HCT116 (cell line): ENCODE measurements around the gene CCDC137. TPM values are rescaled to one million over a fixed set of nuclear protein-coding genes. Genes with fewer than 3 reads are reported as not detected.

Experiments used
- ATAC-seq: fragments of 200-7000 bp; cut with Tn5 transposase; 2 replicates; pipeline ENCODE4 v1.9.1; 2020; ENCODE audit warnings: mild to moderate bottlenecking, moderate library complexity
- BruUV-seq: library from RNA; stranded (reverse); fragments of 400-500 nt; replicated peaks from 2 replicates; lab custom pipeline; 2021; lab: Mats Ljungman, UMichigan
- CTCF ChIA-PET: fragments of 300-600 bp; sonication (Branson Sonifier 250); formaldehyde crosslinking; loops from one replicate; lab custom pipeline; 2021; ENCODE audit warnings: antibody characterized with exemption; lab: Charles Lee
- POLR2A ChIA-PET: fragments of 300-600, 350-600 bp; sonication (Branson Sonifier 250); formaldehyde crosslinking; loops from one replicate; lab custom pipeline; 2021; ENCODE audit warnings: antibody characterized with exemption; lab: Charles Lee
- RAD21 ChIA-PET, 2 experiments: fragments of 300-600 bp; sonication (Branson Sonifier 250); formaldehyde crosslinking; loops; one replicate each; lab custom pipeline; 2023; ENCODE audit warnings: low total read pairs in 2 of 2; ENCODE audit not compliant: uncharacterized antibody in 2 of 2, unreplicated experiment in 2 of 2, low non-redundant PET in 1 of 2; lab: Charles Lee
- DNase-seq: peaks from one replicate; pipeline ENCODE4 v3.0.0-alpha.2; 2010; ENCODE audit warnings: low read depth, low spot score
- H2AFZ ChIP-seq: fragments of 200-600 bp; shearing (Covaris generic), sonication (generic); 2 replicates; pipeline ENCODE4 v1.6.1; 2017; ENCODE audit warnings: low read depth, mixed run types, mixed read lengths, antibody characterized with exemption, low read length; ENCODE audit not compliant: poor library complexity, severe bottlenecking
- H3K27ac ChIP-seq: 2 replicates; pipeline ENCODE4 v1.5.1; 2012; ENCODE audit warnings: low read depth, low read length
- H3K27me3 ChIP-seq: fragments of 200-600 bp; sonication (generic); 2 replicates; pipeline ENCODE4 v1.6.1; 2016; ENCODE audit warnings: mixed run types, low read length, mixed read lengths; ENCODE audit not compliant: insufficient read depth
- H3K36me3 ChIP-seq, 2 experiments: fragments of 200-500 bp in 1 of 2; fragments of 200-600 bp in 1 of 2; sonication (Bioruptor generic) in 1 of 2; sonication (generic) in 1 of 2; 2 replicates each; pipeline versions ENCODE4 v1.5.1 to v1.6.1; 2014 to 2016; ENCODE audit warnings: low read length in 2 of 2, inconsistent platforms in 1 of 2, mixed read lengths in 1 of 2, mixed run types in 1 of 2; ENCODE audit not compliant: insufficient read depth in 2 of 2, control insufficient read depth in 1 of 2
- H3K4me1 ChIP-seq, 2 experiments: fragments of 200-600 bp in 1 of 2; sonication (generic) in 1 of 2; 2 replicates each; pipeline versions ENCODE4 v1.5.1 to v1.6.1; 2012 to 2017; ENCODE audit warnings: low read length in 2 of 2, inconsistent platforms in 1 of 2, mild to moderate bottlenecking in 1 of 2, mixed read lengths in 1 of 2, mixed run types in 1 of 2, moderate library complexity in 1 of 2; ENCODE audit not compliant: insufficient read depth in 2 of 2, control insufficient read depth in 1 of 2
- H3K4me2 ChIP-seq: fragments of 200-600 bp; sonication (generic); 2 replicates; pipeline ENCODE4 v1.6.1; 2017; ENCODE audit warnings: mixed run types, low read length, mixed read lengths
- H3K4me3 ChIP-seq, 2 experiments: fragments of 200-600 bp in 1 of 2; sonication (generic) in 1 of 2; replicated peaks in 1 of 2; 2 replicates each; pipeline ENCODE4 v1.5.1; 2011 to 2016; ENCODE audit warnings: low read length in 2 of 2, control low read depth in 1 of 2, low read depth in 1 of 2, mild to moderate bottlenecking in 1 of 2, mixed read lengths in 1 of 2, mixed run types in 1 of 2
- H3K79me2 ChIP-seq: fragments of 200-600 bp; sonication (generic); 2 replicates; pipeline ENCODE4 v1.6.1; 2017; ENCODE audit warnings: mild to moderate bottlenecking, mixed run types, low read length, moderate library complexity, mixed read lengths; ENCODE audit not compliant: insufficient read depth
- H3K9ac ChIP-seq: fragments of 200-600 bp; sonication (generic); 2 replicates; pipeline ENCODE4 v1.6.1; 2016; ENCODE audit warnings: low read length, mixed read lengths
- H3K9me2 ChIP-seq: fragments of 200-600 bp; sonication (generic), shearing (Covaris generic); 2 replicates; pipeline ENCODE4 v1.6.1; 2017; ENCODE audit warnings: mixed run types, mild to moderate bottlenecking, moderate library complexity; ENCODE audit not compliant: insufficient read depth
- H3K9me3 ChIP-seq, 2 experiments: fragments of 200-500 bp in 1 of 2; fragments of 200-600 bp in 1 of 2; sonication (Bioruptor generic) in 1 of 2; sonication (generic) in 1 of 2; 2 replicates each; pipeline ENCODE4 v1.6.1; 2014 to 2017; ENCODE audit warnings: low read length in 2 of 2, mixed read lengths in 2 of 2, inconsistent platforms in 1 of 2, low read depth in 1 of 2, mild to moderate bottlenecking in 1 of 2, mixed run types in 1 of 2, moderate library complexity in 1 of 2; ENCODE audit not compliant: control insufficient read depth in 1 of 2, insufficient read depth in 1 of 2
- H4K20me1 ChIP-seq: fragments of 200-600 bp; sonication (generic), shearing (Covaris generic); 2 replicates; pipeline ENCODE4 v1.6.1; 2017; ENCODE audit warnings: mixed run types, mild to moderate bottlenecking, moderate library complexity; ENCODE audit not compliant: insufficient read depth
- CBX3 ChIP-seq: IDR thresholded peaks from 2 replicates; pipeline ENCODE4 v1.6.1; 2012; ENCODE audit warnings: low read depth
- EGR1 ChIP-seq: IDR thresholded peaks from 2 replicates; pipeline ENCODE4 v1.6.1; 2012; ENCODE audit warnings: low read depth
- ELF1 ChIP-seq: IDR thresholded peaks from 2 replicates; pipeline ENCODE4 v1.6.1; 2012; ENCODE audit warnings: low read depth, borderline replicate concordance
- EZH2 ChIP-seq: fragments of 200-600 bp; sonication (generic); IDR thresholded peaks from 2 replicates; pipeline ENCODE4 v1.6.1; 2017; ENCODE audit warnings: antibody characterized with exemption, mixed run types
- FOSL1 ChIP-seq: IDR thresholded peaks from 2 replicates; pipeline ENCODE4 v1.6.1; 2012; ENCODE audit warnings: low read depth
- POLR2A ChIP-seq: IDR thresholded peaks from 2 replicates; pipeline ENCODE4 v1.7.0; 2011; ENCODE audit warnings: borderline replicate concordance; ENCODE audit not compliant: insufficient read depth, insufficient read length; ENCODE audit errors: extremely low read depth
- POLR2AphosphoS5 ChIP-seq: IDR thresholded peaks from 2 replicates; pipeline ENCODE4 v1.6.1; 2011; ENCODE audit warnings: mild to moderate bottlenecking, low read depth, low read length, moderate library complexity
- SIN3A ChIP-seq: IDR thresholded peaks from 2 replicates; pipeline ENCODE4 v1.6.1; 2012; ENCODE audit warnings: low read depth
- SP1 ChIP-seq: IDR thresholded peaks from 2 replicates; pipeline ENCODE4 v1.6.1; 2012; ENCODE audit warnings: low read depth
- TCF7L2 ChIP-seq: IDR thresholded peaks from 2 replicates; pipeline ENCODE4 v1.7.0; 2011; ENCODE audit warnings: borderline replicate concordance, inconsistent platforms; ENCODE audit not compliant: insufficient read depth, insufficient read length; ENCODE audit errors: extremely low read depth
- YY1 ChIP-seq: IDR thresholded peaks from 2 replicates; pipeline ENCODE4 v1.6.1; 2011; ENCODE audit warnings: low read length, low read depth, moderate library complexity, mild to moderate bottlenecking; ENCODE audit not compliant: insufficient replicate concordance; ENCODE audit errors: extremely low read depth
- ZFX ChIP-seq: fragments of 450-650 bp; IDR thresholded peaks from 2 replicates; pipeline ENCODE4 v1.6.1; 2017
- ZNF274 ChIP-seq: fragments of 200-500 bp; sonication (Bioruptor generic); IDR thresholded peaks from 2 replicates; pipeline ENCODE4 v1.6.1; 2014; ENCODE audit warnings: mild to moderate bottlenecking, low read depth, low read length, inconsistent platforms
- intact Hi-C: fragments of 100-400 bp; cut with micrococcal nuclease; formaldehyde crosslinking; loops from 2 replicates; pipeline ENCODE4 v1.10.0; 2022
- total RNA-seq: library from RNA; stranded (reverse); gene quantifications from one replicate; pipeline ENCODE4 v1.2.1, GENCODE V29; 2021; ENCODE audit not compliant: unreplicated experiment
- TF ChIP-seq, protein P1 (sequence below): IDR thresholded peaks from 2 replicates; pipeline ENCODE4 v1.6.1; 2012
- TF ChIP-seq, protein P2 (sequence below): IDR thresholded peaks from 2 replicates; pipeline ENCODE4 v1.6.1; 2011; ENCODE audit warnings: mild to moderate bottlenecking, low read length, moderate library complexity; ENCODE audit not compliant: insufficient replicate concordance; ENCODE audit errors: extremely low read depth

The CCDC137 gene
- total RNA-seq, 1 experiment from 2014 or later = 77.5 TPM

DNA sequence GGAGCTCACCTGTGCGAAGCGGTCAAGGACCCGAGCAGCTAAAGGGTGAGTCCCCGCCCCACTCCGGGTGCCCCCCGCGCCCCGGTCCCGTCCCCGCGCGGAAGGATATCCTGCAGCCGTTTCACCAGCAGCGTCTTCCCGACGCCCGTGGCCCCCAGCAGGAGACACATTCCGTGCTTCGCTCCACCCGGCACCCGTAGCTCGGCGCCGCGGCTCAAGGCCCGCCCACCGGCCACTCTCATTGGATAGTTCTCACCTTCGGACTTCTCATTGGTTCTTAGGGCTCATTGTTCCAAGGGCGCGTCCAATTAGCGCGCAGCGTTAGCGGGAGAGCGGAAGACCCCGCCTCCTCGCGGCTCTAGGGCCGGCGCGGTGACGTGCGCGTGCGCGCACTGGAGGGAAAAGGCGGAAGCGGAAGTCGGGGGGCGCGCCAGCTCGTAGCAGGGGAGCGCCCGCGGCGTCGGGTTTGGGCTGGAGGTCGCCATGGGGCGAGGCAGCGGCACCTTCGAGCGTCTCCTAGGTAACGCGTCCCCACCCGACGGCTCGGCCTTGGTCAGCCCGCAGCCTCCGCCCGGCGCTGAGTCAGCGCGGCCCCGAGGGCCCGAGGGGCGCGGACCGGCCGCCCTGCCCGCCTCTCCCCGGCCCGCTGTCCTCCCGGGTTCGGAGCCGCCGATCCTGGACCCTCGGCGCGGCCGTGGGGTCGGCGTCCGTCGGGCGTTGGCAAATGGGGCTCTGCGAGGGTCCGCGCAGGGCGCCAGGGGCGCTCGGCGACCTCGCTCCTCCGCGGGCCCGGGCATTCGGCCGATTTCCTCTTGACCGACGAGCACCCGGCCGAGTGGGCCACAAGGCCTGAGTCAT is 17.3 kb downstream of the CCDC137 start, which contains the start of the genes ARL16 and HGS:
ARL16 (minus strand) TSS at position 214 of the 858 bp plus-strand sequence; CDS start at position 170, 44 bp downstream.
HGS (plus strand) TSS at position 428 of the 858 bp plus-strand sequence; CDS start at position 484, 56 bp downstream.
- H3K79me2 ChIP-seq = peaks cover 73% of the 10 kb centered on the region
- H2AFZ ChIP-seq = no peak within 1 kb of the TSS
- no peaks in the 10 kb centered on the region for H3K9me2 ChIP-seq
- intact Hi-C loops = loop anchor here (1.0 to 2.0 kb wide), 2 partner anchors 17 to 19 kb away; partner anchors contain the start of gene MRPL12
- peak within 1 kb of the TSS; percentile 92 for H3K27ac ChIP-seq
- RAD21 ChIA-PET = interaction anchor here (0.7 to 1.2 kb wide), 5 partner anchors 8 to 157 kb away, joined by 4 to 5 read pairs (median 4); partner anchors contain the start of genes CCDC137 (in 1 of the 2), MRPL12 (in 1 of the 2) and OXLD1 (in 1 of the 2)
- ATAC-seq (peak; percentile 95), DNase-seq (peak; percentile 100)
- no peaks in the 10 kb centered on the region for H3K27me3 ChIP-seq
- POLR2A ChIA-PET = interaction anchor here (0.6 to 4.4 kb wide), 13 partner anchors 8 to 171 kb away, joined by 3 to 33 read pairs (median 5); partner anchors contain the start of genes ACTG1, CCDC137, MRPL12 and OXLD1
- H4K20me1 ChIP-seq = peaks cover 6% of the 10 kb centered on the region; the same call in 1 of the 2 replicates
- peak within 1 kb of the TSS; percentile 100 for H3K4me2 ChIP-seq
- TF ChIP-seq POLR2AphosphoS5 (peak; percentile 82), SP1 (peak; percentile 99), EZH2 (no peak), FOSL1 (no peak), SIN3A (peak; percentile 94; the same call in 1 of the 2 replicates), ZFX (peak; percentile 90; the same call in 1 of the 2 replicates), EGR1 (no peak; the same call in 1 of the 2 replicates), ZNF274 (no peak), YY1 (peak; percentile 17), ELF1 (no peak; the same call in 1 of the 2 replicates), TCF7L2 (no peak), CBX3 (no peak), POLR2A (peak; percentile 66)
- TF ChIP-seq, protein P1, sequence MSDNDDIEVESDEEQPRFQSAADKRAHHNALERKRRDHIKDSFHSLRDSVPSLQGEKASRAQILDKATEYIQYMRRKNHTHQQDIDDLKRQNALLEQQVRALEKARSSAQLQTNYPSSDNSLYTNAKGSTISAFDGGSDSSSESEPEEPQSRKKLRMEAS = peak; percentile 83
- TF ChIP-seq, protein P2, sequence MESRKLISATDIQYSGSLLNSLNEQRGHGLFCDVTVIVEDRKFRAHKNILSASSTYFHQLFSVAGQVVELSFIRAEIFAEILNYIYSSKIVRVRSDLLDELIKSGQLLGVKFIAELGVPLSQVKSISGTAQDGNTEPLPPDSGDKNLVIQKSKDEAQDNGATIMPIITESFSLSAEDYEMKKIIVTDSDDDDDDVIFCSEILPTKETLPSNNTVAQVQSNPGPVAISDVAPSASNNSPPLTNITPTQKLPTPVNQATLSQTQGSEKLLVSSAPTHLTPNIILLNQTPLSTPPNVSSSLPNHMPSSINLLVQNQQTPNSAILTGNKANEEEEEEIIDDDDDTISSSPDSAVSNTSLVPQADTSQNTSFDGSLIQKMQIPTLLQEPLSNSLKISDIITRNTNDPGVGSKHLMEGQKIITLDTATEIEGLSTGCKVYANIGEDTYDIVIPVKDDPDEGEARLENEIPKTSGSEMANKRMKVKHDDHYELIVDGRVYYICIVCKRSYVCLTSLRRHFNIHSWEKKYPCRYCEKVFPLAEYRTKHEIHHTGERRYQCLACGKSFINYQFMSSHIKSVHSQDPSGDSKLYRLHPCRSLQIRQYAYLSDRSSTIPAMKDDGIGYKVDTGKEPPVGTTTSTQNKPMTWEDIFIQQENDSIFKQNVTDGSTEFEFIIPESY = no peak
- BruUV-seq = no TSS peak
- H3K9me3 ChIP-seq = no peaks in the 10 kb centered on the region
- peak within 1 kb of the TSS; percentile 85 for H3K9ac ChIP-seq
- peak within 1 kb of the TSS; percentile 86 to 99 for H3K4me3 ChIP-seq
- peaks cover 18 to 23% of the 10 kb centered on the region in 2 experiments for H3K4me1 ChIP-seq
- CTCF ChIA-PET = interaction anchor here (1.2 kb wide), 1 partner anchor 9 kb away, joined by 8 read pairs; no protein-coding TSS in a partner anchor
- H3K36me3 ChIP-seq = peaks cover 18 to 40% of the 10 kb centered on the region in 2 experiments
